GM04504 (cell line): ENCODE measurements around the gene PARD3B.
A peak's percentile ranks its signal among the peaks of the same experiment; 100 is the strongest.

Experiments used
- DNase-seq: peaks from one replicate; pipeline ENCODE4 v3.0.0-alpha.2; 2012; ENCODE audit warnings: low read depth

PARD3B gene

DNA sequence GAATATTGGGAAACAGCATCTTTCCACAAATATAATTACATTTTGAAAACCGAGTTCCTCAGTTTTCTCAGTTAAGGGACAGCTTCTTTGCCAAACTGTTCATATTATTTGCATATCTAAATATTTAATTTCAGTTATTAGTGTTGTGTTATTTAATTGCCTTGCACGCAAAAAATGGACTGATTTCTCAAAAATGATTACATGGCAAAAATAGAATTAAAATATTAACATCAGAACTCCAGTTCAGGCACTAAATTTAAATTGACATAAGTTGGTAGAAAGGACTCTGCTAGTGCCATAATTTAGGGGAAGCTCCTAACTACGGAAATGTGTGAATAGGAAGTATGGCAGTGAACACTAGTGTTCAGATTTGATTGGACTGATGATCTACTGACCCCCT is 209.6 kb downstream of the PARD3B start:
- no peak for DNase-seq

DNA sequence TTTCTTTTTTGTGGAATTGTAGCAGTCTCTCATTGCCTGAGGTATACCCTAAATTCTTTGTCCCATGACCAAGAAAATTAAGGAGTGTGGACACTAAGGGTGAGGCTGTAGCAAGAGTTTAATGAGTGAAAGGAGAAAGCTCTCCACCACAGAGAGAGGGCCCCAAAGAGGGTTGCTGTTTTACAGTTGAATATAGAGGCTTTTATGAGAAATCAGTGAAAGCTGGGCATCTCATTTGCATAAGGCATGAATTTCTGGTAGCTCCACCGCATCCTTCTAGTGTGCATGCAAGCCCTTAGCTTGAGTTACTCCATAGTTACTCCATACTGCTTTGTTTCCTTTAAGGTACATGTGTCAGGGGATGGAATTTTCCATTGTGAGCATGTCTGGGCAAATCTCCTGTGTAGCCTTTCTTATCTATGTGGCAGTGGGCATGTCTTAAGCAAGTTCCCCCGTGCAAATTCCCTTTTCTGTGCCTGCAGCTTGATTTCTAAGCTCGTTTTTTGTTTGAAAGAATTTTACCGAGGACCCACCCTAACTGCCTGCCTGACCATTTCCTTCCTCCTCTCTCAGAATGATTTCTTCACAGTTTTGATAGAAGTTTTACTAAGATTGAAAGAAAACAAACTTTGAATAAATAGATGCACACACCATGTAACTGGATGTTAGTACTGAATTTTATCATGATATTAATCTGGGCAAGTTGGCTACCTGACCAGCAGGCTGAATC is 218.9 kb downstream of the PARD3B start:
- DNase-seq, result no peak

DNA sequence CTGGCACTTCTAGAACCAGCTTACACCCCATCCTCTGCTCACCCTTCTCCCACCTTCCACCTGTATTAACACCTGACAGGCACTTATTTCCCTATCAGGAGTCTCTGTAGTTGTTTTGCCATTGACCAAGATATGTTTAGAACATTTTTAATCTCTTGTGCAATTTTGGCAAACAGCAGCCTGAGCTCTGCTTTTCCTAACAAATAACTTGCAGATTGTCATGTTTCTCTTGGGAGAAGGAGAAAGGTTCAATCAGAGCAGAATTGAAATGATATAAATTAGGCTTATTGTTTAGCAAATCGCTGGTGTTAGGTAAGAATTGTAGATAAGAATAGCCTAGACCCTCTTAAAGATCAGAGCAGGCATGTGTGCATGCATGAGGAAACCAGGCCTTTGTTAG is 225.5 kb downstream of the PARD3B start:
- DNase-seq, result no peak

DNA sequence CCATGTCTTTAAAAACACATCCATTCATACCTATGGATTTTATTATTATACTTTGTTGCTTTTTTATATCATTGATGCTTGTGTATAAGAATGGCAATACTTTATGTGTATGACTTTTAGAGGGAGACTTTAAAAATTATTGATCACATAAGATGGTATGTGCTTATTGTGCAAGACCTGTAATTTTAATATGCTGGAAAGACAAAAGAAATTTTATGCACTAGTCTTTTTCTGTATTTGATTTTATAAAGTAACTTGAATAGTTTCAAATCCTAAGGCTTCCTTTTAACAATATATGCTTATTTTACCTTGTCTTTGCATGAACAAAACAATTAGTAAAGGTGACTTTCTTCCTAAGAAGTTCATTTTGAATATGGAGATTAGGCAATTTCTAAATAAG is 226.4 kb downstream of the PARD3B start:
- DNase-seq, result no peak

DNA sequence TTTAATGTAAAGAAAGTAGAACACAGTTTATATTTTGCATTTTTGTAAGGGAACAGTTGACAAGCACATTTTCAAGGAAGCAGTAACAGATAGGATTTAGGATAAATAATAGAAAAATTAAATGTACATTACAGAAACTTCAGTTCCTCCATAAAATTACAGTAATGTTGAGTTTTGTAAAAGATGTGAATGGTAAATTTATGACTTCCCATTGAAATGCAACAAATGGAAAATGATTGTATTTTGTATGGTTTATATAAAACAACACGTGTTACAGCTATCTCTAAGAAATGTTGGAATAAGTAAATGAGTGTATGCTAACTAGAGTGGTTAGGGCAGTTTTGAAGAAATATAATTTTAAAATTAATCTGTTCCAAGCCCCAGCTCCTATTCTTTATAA is 227.3 kb downstream of the PARD3B start:
- no peak for DNase-seq

DNA sequence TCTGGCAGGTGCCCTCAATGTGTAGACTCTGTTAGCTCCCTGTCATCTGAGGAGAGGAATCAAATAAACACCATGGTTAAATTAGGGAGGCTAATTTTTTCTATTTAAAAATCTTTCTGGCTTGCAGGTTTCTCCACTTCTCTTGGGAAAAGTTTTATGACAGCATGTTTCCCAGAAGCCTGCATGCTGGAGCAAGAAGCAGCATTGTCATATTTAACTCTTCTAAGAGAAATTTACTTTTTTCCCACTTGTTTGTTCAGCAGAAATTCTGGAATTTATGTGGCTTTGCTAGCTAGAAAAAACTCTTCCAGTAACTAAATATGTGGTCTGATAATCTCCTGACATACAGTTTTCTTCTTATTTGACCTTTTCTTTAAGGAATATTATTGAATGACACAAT is 230.5 kb downstream of the PARD3B start:
- no peak for DNase-seq

DNA sequence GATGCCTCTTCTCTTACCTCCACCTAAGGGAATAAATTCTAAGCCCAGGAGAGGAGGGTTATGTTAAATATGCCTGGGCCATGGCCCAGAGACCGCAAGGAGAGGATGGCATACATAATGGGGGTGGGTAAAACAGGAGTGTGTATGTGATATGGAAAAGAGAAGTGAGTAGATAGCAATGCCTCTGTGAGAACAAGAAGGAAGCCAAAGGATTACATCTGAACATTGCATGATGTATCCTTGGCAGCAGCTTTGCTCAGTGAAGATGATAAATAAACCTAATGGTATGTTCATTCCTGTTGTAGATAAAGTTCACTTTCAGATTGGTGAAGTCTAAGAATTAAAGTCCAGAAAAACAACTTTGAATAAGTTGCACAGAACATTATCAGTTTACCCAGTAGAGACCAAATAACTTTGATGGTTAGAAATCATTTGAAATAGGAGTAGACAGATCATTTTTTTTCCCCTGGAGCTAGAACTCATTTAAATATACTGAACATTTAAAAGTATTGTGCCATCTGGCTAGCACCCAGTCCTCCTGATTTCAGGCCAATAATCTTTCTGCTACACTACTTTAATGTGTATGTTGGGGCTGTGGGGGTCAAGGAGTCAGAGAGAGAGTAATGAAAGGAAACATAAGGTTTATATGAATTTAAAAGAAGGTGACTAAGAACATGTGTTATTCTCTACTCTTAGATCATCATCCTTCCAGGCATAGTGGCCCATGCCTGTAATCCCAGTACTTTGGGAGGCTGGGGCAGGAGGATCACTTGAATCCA is 231.7 kb downstream of the PARD3B start:
- peak; percentile 4 for DNase-seq

DNA sequence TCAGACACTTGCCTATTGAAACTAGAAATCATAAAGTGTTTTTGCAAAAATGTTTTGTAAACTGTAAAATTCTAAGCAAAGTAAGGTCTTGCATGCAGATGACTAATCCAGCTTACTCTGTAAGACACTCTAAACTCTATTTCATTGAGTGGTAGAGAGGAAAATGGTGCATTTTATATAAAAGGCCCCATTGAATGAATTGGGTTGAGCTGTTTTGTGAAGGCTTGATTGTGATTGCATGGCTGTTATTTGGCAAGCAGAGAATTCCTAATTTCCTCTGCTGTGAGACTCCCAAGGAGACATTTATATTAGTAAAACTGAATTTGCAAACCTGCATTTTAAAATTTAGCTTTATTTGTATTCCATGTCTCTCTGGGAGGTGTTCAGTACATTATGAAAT is 234.5 kb downstream of the PARD3B start:
- no peak for DNase-seq

DNA sequence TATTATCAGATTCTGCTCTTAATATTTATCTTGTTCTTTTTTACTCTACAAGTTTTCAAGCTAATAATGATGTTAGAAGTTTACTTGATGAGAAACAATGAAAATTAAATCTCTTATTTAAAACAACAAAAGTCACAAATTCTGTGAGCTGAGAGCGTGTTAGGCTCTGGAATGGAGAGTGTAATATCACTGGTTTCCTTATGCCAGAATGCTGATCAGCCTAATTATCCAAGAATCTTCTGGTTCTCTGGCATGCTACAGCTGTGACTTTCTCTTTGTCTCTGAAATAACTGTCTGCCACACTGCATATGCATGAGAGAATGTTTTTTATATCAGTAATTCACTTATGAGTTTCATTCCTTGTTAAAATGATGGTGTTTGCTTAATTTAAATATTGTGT is 236.7 kb downstream of the PARD3B start:
- DNase-seq, result no peak

DNA sequence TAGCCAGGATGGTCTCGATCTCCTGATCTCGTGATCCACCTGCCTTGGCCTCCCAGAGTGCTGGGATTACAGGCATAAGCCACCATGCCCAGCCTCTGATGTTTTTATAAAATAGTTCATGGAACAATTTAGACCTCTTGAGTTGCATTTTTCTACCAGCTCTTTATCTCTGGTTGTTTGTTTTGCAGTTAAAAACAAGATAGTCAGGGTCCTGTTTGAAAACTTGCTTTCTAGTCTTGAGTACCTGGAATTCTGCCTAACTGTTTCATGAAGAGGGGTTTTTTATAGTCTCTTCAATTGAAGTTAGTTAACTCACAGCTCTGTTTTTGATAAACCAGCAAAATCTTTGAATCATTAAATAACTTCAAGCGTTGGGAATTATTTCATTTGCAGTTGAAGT is 244.8 kb downstream of the PARD3B start:
- DNase-seq, result no peak

DNA sequence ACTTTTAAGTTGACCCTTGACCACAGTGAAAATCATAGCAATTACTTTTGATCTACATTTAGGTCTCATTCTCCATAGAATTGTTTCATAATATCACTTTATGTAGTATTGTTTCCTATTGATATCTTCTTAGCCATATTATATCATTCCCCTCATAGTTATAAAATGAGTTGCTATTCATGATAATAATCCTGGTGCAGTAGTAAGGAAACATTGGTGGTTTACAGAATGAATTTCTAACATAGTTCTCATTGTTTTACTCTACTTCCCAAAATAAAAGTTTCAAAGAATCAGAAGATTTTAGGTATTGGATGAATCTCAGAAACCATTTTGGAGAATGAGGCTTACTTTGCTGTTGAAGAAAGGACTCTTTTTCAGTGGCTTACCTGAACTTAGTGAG is 246.0 kb downstream of the PARD3B start:
- DNase-seq, result no peak

DNA sequence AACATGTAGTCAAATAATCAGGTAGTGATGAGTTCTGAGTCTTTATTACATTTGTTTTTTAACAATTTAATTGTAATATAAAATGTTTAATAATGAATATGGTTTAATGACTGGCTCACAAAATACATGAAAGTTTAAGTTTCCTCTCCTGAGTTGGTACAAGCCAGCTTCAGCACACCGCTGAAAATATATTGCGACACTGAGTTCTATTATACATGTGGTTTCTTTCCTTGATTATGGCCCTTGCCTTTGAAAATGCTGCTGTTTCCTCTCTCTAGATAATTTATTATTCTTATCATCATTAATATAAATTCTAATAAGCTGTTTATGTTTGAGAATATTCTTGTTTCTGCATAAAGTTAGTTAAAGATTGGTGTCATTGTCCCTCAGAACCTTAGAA is 249.3 kb downstream of the PARD3B start:
- no peak for DNase-seq

DNA sequence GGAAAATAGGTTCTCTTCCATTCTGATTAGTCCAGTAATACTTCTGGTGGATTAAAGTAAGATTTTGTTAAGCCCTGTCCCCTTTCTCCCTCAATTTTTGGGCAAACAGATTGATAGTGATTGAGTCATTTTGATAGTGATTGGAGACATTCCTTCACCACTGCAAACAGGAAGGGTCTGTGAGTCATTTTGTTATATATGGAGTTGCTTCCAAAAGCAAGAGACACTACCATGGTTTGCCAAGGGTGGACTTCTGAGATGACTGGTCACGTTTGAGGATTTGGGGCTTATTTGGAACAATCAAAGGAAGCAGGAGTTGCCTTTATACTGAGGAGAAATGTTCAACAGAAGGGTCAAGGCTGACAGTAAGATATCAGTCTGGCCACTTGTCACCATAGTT is 249.9 kb downstream of the PARD3B start:
- no peak for DNase-seq

DNA sequence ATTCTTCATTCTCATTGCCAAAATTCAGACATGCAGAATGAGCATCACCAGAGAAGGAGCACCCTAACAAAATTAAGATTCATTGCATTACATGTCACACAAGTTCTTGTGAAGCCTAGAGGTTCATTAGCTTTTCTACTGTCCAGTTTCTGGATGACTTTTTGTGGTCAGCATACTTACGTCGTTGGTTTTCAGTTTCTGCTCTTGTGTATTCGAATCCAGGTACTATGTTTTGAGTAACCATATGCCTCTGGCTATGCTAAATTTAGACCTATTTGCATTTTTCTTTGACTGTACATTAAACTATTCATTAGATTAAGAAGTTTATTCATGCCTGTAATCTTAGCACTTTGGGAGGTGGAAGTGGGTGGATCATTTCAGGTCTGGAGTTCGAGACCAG is 251.3 kb downstream of the PARD3B start:
- DNase-seq, result no peak

DNA sequence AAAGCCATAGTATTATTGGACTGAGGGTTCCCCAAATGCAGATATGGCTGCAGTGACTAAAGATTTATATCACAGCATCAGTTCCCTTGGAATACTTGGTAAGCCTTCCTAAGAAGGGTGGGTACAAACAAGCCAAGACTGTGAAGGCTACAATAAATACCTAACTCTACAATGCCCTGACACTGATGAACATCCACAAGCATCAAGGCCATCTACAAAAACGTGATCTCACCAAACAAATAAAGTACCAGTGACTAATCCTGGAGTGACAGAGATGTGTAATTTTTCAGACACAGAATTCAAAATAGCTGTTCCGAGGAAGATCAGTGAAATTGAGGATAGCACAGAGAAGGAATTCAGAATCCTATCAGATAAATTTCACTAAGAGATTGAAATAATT is 254.5 kb downstream of the PARD3B start:
- no peak for DNase-seq

DNA sequence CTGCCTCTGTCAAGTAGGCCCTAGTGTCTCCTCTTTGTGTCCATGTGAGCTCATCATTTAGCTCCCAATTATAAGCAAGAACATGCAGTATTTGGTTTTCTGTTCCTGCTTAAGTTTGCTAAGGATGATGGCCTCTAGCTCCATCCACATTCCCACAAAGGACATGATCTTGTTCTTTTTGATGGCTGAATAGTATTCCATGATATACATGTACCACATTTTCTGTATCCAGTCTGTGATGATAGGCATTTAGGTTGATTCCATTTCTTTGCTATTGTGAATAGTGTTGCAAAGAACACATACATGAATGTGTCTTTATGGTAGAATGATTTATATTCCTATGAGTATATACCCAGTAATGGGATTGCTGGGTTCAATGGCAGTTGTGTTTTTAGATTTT is 263.2 kb downstream of the PARD3B start:
- DNase-seq, result no peak

DNA sequence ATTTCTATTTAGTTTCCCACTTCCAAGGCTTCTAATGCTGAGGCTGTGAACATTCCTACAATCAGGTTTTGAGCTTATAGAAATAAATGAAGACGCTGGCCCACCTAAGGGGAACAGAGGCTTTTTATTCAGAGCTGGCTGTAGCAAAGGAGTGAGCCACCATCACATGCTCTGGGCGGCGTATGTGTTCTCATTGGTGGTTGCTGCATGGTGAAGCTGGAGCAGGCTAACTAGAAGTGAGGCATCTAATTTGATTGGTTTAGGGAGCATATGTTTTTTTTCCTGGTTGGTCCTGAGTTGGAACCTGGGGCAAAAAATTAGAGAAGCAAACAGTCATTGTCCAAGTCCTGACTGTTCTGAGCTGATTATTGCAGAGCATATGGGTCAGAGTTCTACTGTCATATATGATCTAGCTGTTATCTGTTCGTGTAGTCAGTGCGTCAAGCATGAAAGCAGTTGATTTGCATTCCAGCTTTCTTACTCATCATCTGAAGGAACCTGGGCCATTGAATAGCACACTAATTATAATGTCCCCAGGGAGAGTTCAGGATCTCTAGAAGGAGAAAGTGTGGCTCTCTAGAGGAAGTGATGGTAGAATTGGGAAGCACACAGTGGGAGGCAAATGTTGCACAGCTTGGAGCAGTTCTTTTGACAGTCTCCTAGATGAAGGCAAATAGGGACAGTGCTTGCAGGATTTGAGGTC is 279.6 kb downstream of the PARD3B start:
- DNase-seq, result no peak

DNA sequence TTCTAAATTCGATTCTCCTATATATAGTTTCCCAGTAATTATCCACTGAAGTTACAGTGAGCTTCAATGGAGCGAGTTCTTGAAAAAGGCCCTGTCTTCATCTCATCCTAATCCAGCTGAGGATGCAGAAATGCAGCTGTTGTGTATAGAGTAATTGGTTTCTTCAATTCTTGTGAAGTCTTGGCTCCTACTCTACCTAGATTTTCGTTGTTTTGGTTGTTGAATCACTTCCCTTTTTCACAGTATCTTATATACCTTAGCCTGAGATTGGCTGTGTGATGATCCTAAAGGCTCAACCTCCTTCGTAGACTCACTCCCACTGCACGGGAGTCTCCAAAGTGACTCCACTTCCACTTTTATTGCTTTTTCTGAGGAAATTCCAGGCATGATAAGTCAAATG is 280.4 kb downstream of the PARD3B start:
- no peak for DNase-seq

DNA sequence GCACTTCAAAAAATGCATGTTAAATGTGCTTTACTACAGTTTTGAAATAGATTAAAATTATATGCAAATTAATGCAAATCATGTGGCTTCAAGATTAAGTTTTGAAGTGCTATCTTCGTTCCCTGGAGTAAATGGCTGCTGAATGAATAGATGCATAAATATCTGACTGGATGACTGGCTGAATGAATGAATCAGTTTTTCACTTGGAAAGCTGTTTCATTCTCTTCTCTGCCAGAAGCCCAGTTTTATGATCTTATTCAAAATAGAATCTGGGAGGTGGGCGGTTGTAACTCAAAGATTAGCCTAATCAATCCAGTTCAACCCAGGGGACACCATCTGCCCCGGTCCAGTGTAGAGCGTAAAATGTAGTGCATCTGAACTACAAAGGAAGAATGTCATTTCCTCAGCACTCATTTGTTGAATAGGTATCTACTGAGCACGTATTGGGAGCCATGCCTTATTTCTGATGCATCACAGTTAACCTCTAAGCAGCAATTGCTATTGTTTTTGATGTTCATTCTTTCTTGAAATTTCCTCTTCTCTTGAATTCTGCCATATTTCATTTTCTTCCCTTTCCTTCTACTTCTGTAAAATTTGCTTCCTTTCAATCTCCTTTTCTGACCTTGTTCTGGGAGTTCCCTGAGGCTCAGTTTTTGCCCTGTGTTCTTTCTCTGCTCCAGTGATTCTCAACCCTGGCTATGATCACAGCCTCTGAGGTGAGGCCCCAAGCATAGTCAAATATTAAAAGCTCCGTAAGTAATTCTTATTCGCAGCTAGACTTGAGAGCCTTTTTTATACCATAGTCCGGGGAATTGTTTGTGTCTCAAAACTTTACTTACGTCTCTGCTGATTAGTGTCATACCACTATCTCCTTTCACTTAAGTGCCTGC is 282.7 kb downstream of the PARD3B start:
- DNase-seq, result no peak

DNA sequence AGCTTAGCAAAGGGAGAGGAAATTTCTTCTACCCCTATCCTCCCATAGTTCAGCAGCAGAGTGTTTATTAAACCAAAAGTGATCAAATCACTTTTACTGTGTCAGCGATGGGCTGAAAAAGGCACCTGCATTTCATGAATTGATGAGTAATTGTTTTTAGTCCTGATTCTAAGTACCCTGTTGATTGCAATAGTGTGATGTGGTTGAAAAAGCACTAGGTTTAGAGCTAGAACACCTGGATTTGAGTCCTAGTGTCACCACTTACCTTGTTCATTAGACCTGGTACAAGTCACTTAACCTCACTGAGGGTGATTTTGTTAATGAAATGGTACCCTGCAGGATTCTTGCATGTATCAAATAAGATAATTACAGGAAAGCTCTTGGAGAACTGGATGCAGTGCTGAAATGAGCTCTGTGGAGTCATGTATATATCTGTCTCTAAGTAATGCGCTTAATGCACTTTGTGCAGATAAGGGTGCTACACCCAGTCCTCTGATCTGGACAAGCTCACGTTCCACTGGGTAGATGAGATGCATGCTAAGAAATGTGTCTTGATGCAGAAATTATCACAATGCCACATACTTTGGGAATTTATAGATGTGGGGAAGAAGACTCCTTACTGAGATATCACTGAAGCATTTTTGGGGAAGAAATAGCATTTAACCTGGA is 289.6 kb downstream of the PARD3B start:
- DNase-seq, result no peak

DNA sequence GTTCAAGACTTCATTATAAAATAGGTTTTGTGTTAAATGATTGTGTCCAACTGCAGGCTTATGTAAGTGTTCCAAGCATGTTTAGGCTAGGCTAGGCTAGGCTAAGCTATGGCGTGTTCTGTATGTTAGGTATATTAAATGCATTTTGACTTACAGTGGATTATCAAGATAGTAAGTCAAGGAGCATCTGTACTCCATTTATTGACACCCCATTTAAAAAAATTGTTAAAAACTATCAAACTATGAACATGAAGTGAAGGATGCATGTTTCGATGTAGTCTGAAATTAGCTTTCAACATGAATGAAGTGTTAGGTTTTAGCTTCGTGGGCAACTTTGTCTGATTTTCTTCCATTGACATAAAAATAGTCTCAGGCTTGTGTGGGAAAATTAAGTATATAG is 290.5 kb downstream of the PARD3B start:
- DNase-seq, result no peak

DNA sequence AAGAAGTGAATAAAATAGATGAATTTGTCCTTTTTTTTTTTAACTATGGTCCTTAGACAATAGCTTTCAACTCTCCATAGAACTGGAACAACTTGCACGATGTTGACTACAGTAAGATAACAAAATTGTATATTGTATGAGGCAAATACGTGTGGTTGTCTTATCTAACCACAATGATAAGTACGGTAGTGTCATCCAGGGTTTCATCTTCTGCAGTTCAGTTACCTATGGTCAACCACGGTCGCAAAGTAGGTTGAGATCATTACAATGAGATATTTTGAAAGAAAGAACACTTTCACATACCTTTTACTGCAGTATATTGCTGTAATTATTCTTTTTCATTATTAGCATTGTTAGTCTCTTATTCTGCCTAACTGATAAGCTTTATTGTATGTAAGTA is 295.2 kb downstream of the PARD3B start:
- no peak for DNase-seq
